ENCODE results near the gene KLHL42.

DNA sequence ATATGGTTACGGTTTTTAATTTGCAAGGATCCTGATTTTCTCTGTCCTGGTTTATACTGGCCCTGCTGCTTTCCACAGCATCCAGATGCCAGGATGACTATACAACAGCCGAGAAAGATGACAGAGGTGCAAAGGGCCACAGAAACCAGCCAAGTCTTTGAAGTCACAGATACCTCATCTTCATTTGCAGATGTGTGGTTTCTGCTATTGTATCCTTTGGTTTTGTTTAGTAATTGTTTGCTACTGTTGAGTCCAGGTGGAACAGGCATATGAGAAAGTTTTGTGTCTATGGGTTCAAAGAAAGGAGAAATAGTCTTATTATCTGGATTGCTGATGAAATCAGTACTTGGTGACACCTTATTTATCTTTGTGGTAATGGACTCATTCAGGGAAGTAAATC, 17.3 kb upstream of the KLHL42 start:
- TF ChIP-seq RAD21 (IDR thresholded peaks at IDR 0.05; ENCODE audit: low read depth) = no peak
- TF ChIP-seq CEBPB (IDR thresholded peaks at IDR 0.05) = no peak
- no peak for TF ChIP-seq NFIC (IDR thresholded peaks at IDR 0.05)
- TF ChIP-seq EP300 (IDR thresholded peaks at IDR 0.05; ENCODE audit: borderline replicate concordance) = no peak
- TF ChIP-seq, protein P1, sequence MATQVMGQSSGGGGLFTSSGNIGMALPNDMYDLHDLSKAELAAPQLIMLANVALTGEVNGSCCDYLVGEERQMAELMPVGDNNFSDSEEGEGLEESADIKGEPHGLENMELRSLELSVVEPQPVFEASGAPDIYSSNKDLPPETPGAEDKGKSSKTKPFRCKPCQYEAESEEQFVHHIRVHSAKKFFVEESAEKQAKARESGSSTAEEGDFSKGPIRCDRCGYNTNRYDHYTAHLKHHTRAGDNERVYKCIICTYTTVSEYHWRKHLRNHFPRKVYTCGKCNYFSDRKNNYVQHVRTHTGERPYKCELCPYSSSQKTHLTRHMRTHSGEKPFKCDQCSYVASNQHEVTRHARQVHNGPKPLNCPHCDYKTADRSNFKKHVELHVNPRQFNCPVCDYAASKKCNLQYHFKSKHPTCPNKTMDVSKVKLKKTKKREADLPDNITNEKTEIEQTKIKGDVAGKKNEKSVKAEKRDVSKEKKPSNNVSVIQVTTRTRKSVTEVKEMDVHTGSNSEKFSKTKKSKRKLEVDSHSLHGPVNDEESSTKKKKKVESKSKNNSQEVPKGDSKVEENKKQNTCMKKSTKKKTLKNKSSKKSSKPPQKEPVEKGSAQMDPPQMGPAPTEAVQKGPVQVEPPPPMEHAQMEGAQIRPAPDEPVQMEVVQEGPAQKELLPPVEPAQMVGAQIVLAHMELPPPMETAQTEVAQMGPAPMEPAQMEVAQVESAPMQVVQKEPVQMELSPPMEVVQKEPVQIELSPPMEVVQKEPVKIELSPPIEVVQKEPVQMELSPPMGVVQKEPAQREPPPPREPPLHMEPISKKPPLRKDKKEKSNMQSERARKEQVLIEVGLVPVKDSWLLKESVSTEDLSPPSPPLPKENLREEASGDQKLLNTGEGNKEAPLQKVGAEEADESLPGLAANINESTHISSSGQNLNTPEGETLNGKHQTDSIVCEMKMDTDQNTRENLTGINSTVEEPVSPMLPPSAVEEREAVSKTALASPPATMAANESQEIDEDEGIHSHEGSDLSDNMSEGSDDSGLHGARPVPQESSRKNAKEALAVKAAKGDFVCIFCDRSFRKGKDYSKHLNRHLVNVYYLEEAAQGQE (IDR thresholded peaks at IDR 0.05; ENCODE audit: low read depth) = no peak
- no peak for TF ChIP-seq TCF12 (IDR thresholded peaks at IDR 0.05; ENCODE audit: low read depth)
- TF ChIP-seq YY1 (IDR thresholded peaks at IDR 0.05; ENCODE audit: low read depth) = no peak
- TF ChIP-seq FOXM1 (IDR thresholded peaks at IDR 0.05; ENCODE audit: borderline replicate concordance, low read depth) = no peak
- TF ChIP-seq, protein P2, sequence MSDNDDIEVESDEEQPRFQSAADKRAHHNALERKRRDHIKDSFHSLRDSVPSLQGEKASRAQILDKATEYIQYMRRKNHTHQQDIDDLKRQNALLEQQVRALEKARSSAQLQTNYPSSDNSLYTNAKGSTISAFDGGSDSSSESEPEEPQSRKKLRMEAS (IDR thresholded peaks at IDR 0.05) = no peak
- no peak for TF ChIP-seq TAF1 (IDR thresholded peaks at IDR 0.05; ENCODE audit: low read depth)
- TF ChIP-seq ZBTB7A (IDR thresholded peaks at IDR 0.05; ENCODE audit: low read depth) = no peak

All from Ishikawa (cell line).